ENCODE results near the gene HOGA1.

GRCh38 chr10:97611473-97611872 lies 27.3 kb downstream of the HOGA1 start:
- TF ChIP-seq, protein P1, sequence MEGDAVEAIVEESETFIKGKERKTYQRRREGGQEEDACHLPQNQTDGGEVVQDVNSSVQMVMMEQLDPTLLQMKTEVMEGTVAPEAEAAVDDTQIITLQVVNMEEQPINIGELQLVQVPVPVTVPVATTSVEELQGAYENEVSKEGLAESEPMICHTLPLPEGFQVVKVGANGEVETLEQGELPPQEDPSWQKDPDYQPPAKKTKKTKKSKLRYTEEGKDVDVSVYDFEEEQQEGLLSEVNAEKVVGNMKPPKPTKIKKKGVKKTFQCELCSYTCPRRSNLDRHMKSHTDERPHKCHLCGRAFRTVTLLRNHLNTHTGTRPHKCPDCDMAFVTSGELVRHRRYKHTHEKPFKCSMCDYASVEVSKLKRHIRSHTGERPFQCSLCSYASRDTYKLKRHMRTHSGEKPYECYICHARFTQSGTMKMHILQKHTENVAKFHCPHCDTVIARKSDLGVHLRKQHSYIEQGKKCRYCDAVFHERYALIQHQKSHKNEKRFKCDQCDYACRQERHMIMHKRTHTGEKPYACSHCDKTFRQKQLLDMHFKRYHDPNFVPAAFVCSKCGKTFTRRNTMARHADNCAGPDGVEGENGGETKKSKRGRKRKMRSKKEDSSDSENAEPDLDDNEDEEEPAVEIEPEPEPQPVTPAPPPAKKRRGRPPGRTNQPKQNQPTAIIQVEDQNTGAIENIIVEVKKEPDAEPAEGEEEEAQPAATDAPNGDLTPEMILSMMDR (IDR thresholded peaks at IDR 0.05): no peak
- TF ChIP-seq POLR2A (IDR thresholded peaks at IDR 0.05): no peak

Measured in testis (tissue), 2 donors.